ENCODE measurements around the gene RBSN.
A peak's percentile ranks its signal among the peaks of the same experiment; 100 is the strongest.

The RBSN gene

DNA sequence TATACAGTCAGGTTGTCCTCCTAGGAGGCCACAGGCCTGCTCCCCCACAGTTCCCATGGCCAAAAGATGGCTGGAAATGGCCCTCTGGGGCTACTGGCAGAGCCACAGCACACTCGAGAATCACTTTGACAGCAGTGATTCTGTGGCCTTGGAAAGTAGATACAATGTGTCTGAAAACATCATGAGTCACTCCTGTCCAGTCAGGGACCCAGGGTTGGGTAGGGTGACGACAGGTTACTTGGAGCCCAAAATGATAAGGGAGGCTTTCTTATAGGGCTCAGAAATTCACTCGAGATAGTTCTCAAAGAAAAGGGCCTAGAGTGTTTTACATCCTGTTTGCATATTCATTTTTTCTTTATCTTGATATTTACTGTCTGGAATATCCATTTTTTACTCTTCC, 58.1 kb downstream of the RBSN start:
- TF ChIP-seq SPI1 (IDR thresholded peaks at IDR 0.05; ENCODE audit: borderline replicate concordance, low read depth) = no peak
- TF ChIP-seq, protein P1, sequence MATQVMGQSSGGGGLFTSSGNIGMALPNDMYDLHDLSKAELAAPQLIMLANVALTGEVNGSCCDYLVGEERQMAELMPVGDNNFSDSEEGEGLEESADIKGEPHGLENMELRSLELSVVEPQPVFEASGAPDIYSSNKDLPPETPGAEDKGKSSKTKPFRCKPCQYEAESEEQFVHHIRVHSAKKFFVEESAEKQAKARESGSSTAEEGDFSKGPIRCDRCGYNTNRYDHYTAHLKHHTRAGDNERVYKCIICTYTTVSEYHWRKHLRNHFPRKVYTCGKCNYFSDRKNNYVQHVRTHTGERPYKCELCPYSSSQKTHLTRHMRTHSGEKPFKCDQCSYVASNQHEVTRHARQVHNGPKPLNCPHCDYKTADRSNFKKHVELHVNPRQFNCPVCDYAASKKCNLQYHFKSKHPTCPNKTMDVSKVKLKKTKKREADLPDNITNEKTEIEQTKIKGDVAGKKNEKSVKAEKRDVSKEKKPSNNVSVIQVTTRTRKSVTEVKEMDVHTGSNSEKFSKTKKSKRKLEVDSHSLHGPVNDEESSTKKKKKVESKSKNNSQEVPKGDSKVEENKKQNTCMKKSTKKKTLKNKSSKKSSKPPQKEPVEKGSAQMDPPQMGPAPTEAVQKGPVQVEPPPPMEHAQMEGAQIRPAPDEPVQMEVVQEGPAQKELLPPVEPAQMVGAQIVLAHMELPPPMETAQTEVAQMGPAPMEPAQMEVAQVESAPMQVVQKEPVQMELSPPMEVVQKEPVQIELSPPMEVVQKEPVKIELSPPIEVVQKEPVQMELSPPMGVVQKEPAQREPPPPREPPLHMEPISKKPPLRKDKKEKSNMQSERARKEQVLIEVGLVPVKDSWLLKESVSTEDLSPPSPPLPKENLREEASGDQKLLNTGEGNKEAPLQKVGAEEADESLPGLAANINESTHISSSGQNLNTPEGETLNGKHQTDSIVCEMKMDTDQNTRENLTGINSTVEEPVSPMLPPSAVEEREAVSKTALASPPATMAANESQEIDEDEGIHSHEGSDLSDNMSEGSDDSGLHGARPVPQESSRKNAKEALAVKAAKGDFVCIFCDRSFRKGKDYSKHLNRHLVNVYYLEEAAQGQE (IDR thresholded peaks at IDR 0.05; ENCODE audit: insufficient replicate concordance, low read depth) = no peak
- no peak for TF ChIP-seq CTCF (IDR thresholded peaks at IDR 0.05; ENCODE audit: insufficient read depth, low read length)
- TF ChIP-seq GABPA (IDR thresholded peaks at IDR 0.05; ENCODE audit: low read depth) = no peak
- TF ChIP-seq POLR2AphosphoS5 (IDR thresholded peaks at IDR 0.05; ENCODE audit: low read depth) = no peak; the same call in 1 of the 2 replicates
- Histone ChIP-seq H3K27me3 (ENCODE audit: insufficient read depth, poor library complexity, severe bottlenecking) (no peaks in the 10 kb centered on the region), H3K4me3 (replicated peaks; ENCODE audit: insufficient read depth, low read length) (no peak overlapping the region), H3K27ac (replicated peaks) (no peak overlapping the region)
- DNase-seq (ENCODE audit: low read depth in 1 of 2, low spot score in 1 of 2) = no peak

DNA sequence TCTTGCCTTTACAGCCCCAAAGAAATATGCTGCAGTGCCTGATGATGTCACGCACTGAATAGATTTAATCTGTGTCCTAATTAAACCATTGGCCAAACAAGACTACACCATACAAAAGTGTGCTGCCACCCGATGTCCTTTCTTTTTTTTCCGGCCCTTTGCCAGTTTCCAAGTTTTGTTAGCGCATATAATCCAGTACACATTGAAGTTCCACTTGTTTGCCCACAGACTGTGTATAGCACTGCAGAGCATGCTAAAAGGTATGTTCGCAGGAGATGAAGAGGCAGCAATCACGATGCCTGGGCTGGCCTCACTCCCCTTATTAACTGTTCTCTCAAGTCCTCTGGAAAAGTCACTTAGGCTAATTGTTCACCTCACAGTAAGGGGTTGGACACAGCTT, 60.6 kb downstream of the RBSN start:
- no peak for DNase-seq (ENCODE audit: low read depth in 1 of 2, low spot score in 1 of 2)
- Histone ChIP-seq H3K27me3 (ENCODE audit: insufficient read depth, poor library complexity, severe bottlenecking) (no peaks in the 10 kb centered on the region), H3K27ac (replicated peaks) (no peak overlapping the region), H3K4me3 (replicated peaks; ENCODE audit: insufficient read depth, low read length) (no peak overlapping the region)
- TF ChIP-seq GABPA (IDR thresholded peaks at IDR 0.05; ENCODE audit: low read depth) = no peak
- TF ChIP-seq, protein P1 (IDR thresholded peaks at IDR 0.05; ENCODE audit: insufficient replicate concordance, low read depth) = no peak
- TF ChIP-seq CTCF (IDR thresholded peaks at IDR 0.05; ENCODE audit: insufficient read depth, low read length) = no peak
- TF ChIP-seq POLR2AphosphoS5 (IDR thresholded peaks at IDR 0.05; ENCODE audit: low read depth) = no peak
- no peak for TF ChIP-seq SPI1 (IDR thresholded peaks at IDR 0.05; ENCODE audit: borderline replicate concordance, low read depth)

- no peak for TF ChIP-seq SPI1 (IDR thresholded peaks at IDR 0.05; ENCODE audit: borderline replicate concordance, low read depth)
- DNase-seq (ENCODE audit: low read depth in 1 of 2, low spot score in 1 of 2) = no peak
- H3K27me3 ChIP-seq (ENCODE audit: insufficient read depth, poor library complexity, severe bottlenecking) = no peaks in the 10 kb centered on the region
- H3K4me3 ChIP-seq (replicated peaks; ENCODE audit: insufficient read depth, low read length) = no peak overlapping the region
- no peak overlapping the region for H3K27ac ChIP-seq (replicated peaks)
Measured at GRCh38 chr3:15033103-15033502, 65.8 kb downstream of the RBSN start.

GRCh38 chr3:15032650-15033049, 66.3 kb downstream of the RBSN start:
- no peak overlapping the region for H3K4me3 ChIP-seq (replicated peaks; ENCODE audit: insufficient read depth, low read length)
- no peaks in the 10 kb centered on the region for H3K27me3 ChIP-seq (ENCODE audit: insufficient read depth, poor library complexity, severe bottlenecking)
- TF ChIP-seq POLR2AphosphoS5 (IDR thresholded peaks at IDR 0.05; ENCODE audit: low read depth) = peak; percentile 0; the same call in 1 of the 2 replicates
- no peak for TF ChIP-seq GABPA (IDR thresholded peaks at IDR 0.05; ENCODE audit: low read depth)
- H3K27ac ChIP-seq (replicated peaks) = no peak overlapping the region
- no peak for DNase-seq (ENCODE audit: low read depth in 1 of 2, low spot score in 1 of 2)

DNA sequence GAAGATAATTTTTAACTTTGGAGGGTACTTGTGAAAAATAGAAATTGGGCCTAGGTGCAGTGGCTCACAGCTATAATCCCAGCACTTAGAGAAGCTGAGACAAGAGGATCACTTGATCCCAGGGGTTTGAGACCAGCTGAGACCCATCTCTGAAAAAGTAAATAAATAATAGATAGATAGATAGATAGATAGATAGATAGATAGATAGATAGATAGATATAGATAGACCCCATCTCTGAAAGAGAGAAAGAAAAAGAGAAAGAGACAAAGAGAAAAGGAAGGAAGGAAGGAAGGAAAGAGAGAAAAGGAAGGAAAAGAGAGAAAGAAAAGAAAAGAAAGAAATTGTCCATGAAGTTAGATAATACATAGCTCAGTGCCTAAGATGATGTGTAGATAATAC, 69.3 kb downstream of the RBSN start:
- TF ChIP-seq POLR2AphosphoS5 (IDR thresholded peaks at IDR 0.05; ENCODE audit: low read depth) (no peak), CTCF (IDR thresholded peaks at IDR 0.05; ENCODE audit: insufficient read depth, low read length) (no peak), GABPA (IDR thresholded peaks at IDR 0.05; ENCODE audit: low read depth) (no peak), SPI1 (IDR thresholded peaks at IDR 0.05; ENCODE audit: borderline replicate concordance, low read depth) (no peak)
- TF ChIP-seq, protein P1 (IDR thresholded peaks at IDR 0.05; ENCODE audit: insufficient replicate concordance, low read depth) = no peak
- Histone ChIP-seq H3K27ac (replicated peaks) (no peak overlapping the region), H3K4me3 (replicated peaks; ENCODE audit: insufficient read depth, low read length) (no peak overlapping the region), H3K27me3 (ENCODE audit: insufficient read depth, poor library complexity, severe bottlenecking) (no peaks in the 10 kb centered on the region)
- DNase-seq (ENCODE audit: low read depth in 1 of 2, low spot score in 1 of 2) = no peak
